ENCODE measurements around the gene TDRKH.
"Not testable (repeated sequence)": the region's sequence is repeated elsewhere in the genome, so short reads cannot be mapped to it uniquely, and the experiment has no call there.

Gene TDRKH

GRCh38 chr1:151759241-151759640, 31.1 kb downstream of the TDRKH start:
- no peak for DNase-seq

- no peak for DNase-seq
These were observed 34.0 kb downstream of the TDRKH start for GRCh38 chr1:151756291-151756690.

DNA sequence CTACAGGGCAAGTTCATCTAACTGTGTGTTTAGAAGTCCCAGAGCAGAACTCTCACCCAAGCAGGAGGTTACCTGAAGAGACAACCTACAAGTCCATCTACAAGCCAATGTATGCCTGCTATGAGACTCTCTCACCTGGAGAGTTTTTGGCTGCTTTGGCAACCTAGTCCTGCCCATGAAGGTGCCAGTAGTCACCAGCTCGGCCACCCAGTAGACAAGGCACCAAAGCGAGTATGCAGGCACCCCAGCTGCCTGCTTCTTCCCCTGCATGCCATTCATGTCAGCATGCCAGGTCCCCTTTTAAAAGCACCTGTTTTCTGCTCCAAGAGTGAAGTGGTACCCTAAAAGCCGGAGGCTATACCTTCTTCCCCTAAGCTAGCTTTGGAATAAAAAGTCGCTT, 48.8 kb downstream of the TDRKH start:
- DNase-seq = no peak

- DNase-seq = no peak
These were observed 50.5 kb downstream of the TDRKH start for GRCh38 chr1:151739590-151740355.

GRCh38 chr1:151737479-151737878, 52.8 kb downstream of the TDRKH start:
- DNase-seq = no peak

- DNase-seq = no peak
These were observed 53.3 kb downstream of the TDRKH start for GRCh38 chr1:151737026-151737425.

- not testable (repeated sequence) for DNase-seq
These were observed 56.3 kb downstream of the TDRKH start for GRCh38 chr1:151733995-151734394.

DNA sequence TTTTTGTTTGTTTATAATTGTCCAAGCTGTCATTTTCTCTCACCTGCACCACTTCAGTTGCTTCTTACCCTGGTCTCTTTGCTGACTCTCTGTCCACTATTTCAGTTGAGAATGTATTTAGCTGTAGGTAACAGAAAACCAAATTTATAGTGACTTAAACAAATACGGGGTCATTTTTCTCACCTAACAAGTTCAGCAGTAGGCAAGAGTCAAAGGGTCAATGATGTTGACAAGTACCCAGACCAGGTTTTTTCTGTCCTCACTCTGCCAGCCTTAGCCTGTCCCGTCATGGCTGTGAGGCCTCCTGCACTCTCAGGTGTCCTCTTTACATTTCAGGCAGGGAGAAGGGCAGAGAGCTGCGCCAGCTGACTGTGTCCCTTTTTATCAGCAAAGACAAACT, 57.2 kb downstream of the TDRKH start:
- DNase-seq = no peak

DNA sequence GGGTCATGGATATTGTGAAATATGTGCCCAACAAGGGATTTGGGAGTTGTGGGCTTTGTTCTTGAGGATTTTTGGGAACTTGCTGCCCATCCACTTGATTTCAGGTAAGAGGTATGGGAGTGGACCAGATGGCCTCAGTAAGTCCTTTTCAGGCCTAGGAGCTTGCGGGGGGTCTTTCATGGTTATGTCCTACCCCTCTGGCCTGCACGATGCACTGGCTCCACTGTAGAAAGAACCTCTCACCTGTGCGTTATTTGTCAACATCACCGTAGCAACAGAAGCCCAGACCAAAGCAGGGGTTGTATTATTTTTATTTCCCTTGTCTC, 60.4 kb downstream of the TDRKH start:
- DNase-seq = no peak

DNA sequence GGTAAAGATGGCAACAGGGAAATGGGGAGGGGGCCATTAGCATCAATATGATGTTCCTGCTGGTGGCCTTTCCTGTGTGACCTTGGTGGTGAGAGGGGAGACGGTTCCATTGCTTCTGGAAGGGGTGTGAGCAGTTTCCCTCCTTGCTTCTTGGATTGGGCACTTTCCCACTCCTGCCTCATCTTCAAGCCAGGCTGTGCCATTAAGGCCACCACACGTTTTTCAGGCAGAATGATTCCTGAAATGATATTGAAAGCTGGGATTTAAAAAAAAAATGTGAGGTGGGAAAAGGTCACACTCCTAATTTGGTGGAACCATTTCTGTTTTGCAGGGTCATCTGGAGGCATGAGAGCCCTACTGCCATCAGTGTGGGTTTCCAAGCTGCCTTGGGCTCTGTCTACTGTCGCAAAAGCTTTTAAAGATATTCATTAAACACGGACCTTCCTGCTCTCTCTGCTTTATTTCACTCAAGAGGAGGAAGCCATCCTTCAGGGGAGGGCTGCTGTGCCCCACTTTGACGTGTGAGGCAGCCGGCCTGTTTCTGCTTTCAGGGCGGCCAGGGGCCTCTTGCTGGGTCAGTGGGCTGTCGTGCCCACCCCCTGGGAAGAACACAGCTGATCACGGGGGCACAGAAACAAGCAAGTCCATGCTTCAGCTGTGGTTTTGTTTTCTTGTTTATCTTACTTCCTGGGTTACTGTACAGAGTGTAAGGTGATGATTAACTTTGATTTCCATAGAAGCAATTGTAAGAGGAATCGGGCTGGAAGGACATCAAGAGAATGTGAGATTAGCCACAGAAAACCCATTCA, 60.9 kb downstream of the TDRKH start:
- no peak for DNase-seq

DNA sequence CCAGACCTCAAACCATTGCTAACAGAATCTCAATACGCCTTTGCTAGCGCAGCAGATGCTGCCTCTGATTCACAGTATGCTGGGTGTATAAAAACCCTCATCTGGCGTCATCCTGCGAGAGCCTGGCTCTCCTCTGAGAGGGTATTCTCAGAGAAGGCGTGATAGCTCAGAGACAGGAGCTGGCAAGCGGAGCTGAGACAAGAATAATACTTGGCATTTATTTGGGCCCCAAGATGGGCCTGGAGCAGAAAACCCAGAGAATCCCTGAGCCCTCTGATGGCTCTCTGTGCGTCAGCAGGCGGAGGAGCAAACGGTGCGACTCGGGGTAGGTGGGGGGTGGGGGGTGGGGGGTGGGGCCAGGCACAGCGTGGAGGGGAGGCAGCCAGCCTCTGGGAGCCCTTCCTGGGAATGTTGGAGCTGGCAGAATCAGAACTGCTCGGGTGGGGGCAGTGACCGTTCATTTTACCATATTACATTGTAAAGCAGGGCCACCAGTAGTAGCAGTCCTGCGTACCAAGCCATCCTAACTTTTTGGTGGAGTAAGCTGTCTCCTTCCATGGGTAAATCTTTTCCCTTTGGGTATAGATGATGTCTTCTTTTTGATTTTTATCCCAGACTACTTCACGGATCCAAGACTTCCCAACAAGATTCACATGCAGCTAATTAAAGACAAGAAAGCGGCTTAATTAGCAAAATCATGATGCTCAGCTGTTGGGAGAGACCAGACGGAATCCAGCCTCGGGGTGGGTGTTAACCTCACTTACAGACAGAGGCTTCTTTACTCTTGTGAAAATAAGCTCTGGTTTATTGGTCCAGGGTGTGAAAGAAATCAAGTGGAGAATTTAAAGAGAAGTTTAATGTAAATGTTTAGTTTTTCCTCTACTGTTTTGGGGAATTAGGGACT, 61.9 kb downstream of the TDRKH start:
- DNase-seq = no peak

DNA sequence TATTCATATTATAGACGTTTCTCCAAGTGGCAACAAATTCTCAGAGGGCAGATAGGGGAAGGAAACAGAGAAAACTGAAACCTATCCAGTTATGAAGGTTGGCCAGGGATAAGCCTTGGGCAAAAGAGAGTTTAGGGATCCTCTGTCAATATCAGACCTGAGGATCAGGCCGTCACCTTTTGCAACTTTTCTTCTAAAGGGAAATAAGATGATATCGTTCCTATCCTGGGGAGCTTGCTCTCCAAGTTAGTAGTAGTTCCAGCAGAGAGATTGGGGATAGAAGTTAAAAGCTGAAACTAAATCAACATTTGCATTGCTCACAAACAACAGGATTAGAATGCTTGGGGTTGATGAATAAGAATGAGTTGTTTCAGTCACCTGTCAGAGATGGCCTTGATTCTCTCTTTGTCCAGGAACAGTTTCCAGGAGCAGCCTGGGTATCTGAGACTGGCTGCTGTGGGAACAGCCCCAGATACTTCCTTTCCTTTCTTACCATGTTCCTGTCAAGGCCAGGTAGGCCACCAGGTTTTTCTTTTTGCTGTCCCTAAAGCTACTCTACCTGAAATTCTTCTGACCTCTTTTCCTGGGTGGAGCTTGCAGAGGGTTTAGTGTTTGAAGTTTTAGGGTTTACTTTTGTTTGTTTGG, 66.5 kb downstream of the TDRKH start:
- no peak for DNase-seq
